GM12878 (cell line): ENCODE results near the gene MAP1A. TPM values are rescaled to one million over a fixed set of nuclear protein-coding genes. Genes with fewer than 3 reads are reported as not detected.

ENCODE experiments used
- ASH2L ChIP-seq: fragments of 300-600, 200-600 bp; sonication (generic); IDR thresholded peaks from 2 replicates; pipeline ENCODE4 v1.6.1; 2017; ENCODE audit warnings: low read depth, mild to moderate bottlenecking, borderline replicate concordance
- BMI1 ChIP-seq: fragments of 450-650 bp; IDR thresholded peaks from 2 replicates; pipeline ENCODE4 v1.6.1; 2016; ENCODE audit warnings: mild to moderate bottlenecking, moderate library complexity, borderline replicate concordance
- BRCA1 ChIP-seq: IDR thresholded peaks from 2 replicates; pipeline ENCODE4 v1.6.1; 2011; ENCODE audit warnings: low read depth, low read length, improper control_type of control experiment
- CHD1 ChIP-seq: IDR thresholded peaks from 2 replicates; pipeline ENCODE4 v1.6.1; 2012; ENCODE audit warnings: low read depth, low read length, improper control_type of control experiment
- CHD2 ChIP-seq: IDR thresholded peaks from 2 replicates; pipeline ENCODE4 v1.6.1; 2011; ENCODE audit warnings: low read depth, low read length, improper control_type of control experiment, borderline replicate concordance
- CHD4 ChIP-seq: fragments of 200-600 bp; sonication (generic); IDR thresholded peaks from 2 replicates; pipeline ENCODE4 v1.6.1; 2016; ENCODE audit warnings: mild to moderate bottlenecking
- MXI1 ChIP-seq: fragments of 150-350 bp; IDR thresholded peaks from 2 replicates; pipeline ENCODE4 v1.6.1; 2011; ENCODE audit warnings: low read depth, mild to moderate bottlenecking, inconsistent platforms, low read length, improper control_type of control experiment
- NFIC ChIP-seq: IDR thresholded peaks from 2 replicates; pipeline ENCODE4 v1.6.1; 2012; ENCODE audit warnings: low read depth, mild to moderate bottlenecking, inconsistent platforms, low read length, moderate library complexity
- POLR2A ChIP-seq: IDR thresholded peaks from 2 replicates; pipeline ENCODE4 v1.6.1; 2011; ENCODE audit warnings: low read depth, mild to moderate bottlenecking, low read length
- RAD21 ChIP-seq: IDR thresholded peaks from 2 replicates; pipeline ENCODE4 v1.6.1; 2011; ENCODE audit warnings: mild to moderate bottlenecking, low read depth, low read length, moderate library complexity; ENCODE audit not compliant: insufficient read depth
- RAD51 ChIP-seq: fragments of 450-650 bp; IDR thresholded peaks from 2 replicates; pipeline ENCODE4 v1.6.1; 2016; ENCODE audit warnings: moderate library complexity, mild to moderate bottlenecking, inconsistent platforms
- SIX5 ChIP-seq: IDR thresholded peaks from 2 replicates; pipeline ENCODE4 v1.6.1; 2011; ENCODE audit warnings: mild to moderate bottlenecking, low read depth, low read length, moderate library complexity; ENCODE audit not compliant: severe bottlenecking
- SP1 ChIP-seq: IDR thresholded peaks from one replicate; pipeline ENCODE4 v1.6.1; 2011; ENCODE audit warnings: low read depth, low read length
- TARDBP ChIP-seq: IDR thresholded peaks from 2 replicates; pipeline ENCODE4 v1.6.1; 2016; ENCODE audit warnings: borderline replicate concordance
- ZNF274 ChIP-seq: IDR thresholded peaks from one replicate; pipeline ENCODE4 v1.8.0; 2011; ENCODE audit not compliant: insufficient read length, insufficient read depth
- polyA plus RNA-seq, 11 experiments: library from polyadenylated mRNA; depleted of rRNA in 4 of 11; unstranded in 6 of 11; stranded (reverse) in 5 of 11; fragments of >200 nt; fragmentation: Nextera tagmentation in 4 of 11; fragmentation: Illumina TruSeq in 1 of 11; extraction: Ambion mirVana in 4 of 11; extraction: Trizol in 1 of 11; gene quantifications; 1 replicate in 1 of 11; 2 replicates in 10 of 11; pipeline versions ENCODE4 v1.2.1 to v1.2.3, GENCODE V29; 2011 to 2016; ENCODE audit warnings: inconsistent platforms in 2 of 11, missing spikeins in 2 of 11, low read depth in 1 of 11
- total RNA-seq, 4 experiments: library from RNA; depleted of rRNA in 3 of 4; stranded (reverse); fragments of >200 nt in 3 of 4; fragmentation: Illumina TruSeq in 1 of 4; extraction: Trizol in 1 of 4; gene quantifications; 2 replicates each; pipeline versions ENCODE4 v1.2.1 to v1.2.3, GENCODE V29; 2013 to 2021
- TF ChIP-seq, protein P1 (sequence below): fragments of 450-650 bp; conservative IDR thresholded peaks from 2 replicates; pipeline ENCODE4 v1.6.1; 2017; ENCODE audit warnings: mild to moderate bottlenecking, moderate library complexity
- TF ChIP-seq, protein P2 (sequence below): IDR thresholded peaks from 2 replicates; pipeline ENCODE4 v1.6.1; 2012; ENCODE audit warnings: low read depth, low read length, improper control_type of control experiment
- TF ChIP-seq, protein P3 (sequence below): IDR thresholded peaks from 2 replicates; pipeline ENCODE4 v1.6.1; 2012; ENCODE audit warnings: low read length, inconsistent platforms
- TF ChIP-seq, protein P4 (sequence below): fragments of 450-650 bp; IDR thresholded peaks from 2 replicates; pipeline ENCODE4 v1.6.1; 2018; ENCODE audit warnings: borderline replicate concordance, mild to moderate bottlenecking; ENCODE audit not compliant: partially characterized antibody
- TF ChIP-seq, protein P5 (sequence below): fragments of 450-650 bp; IDR thresholded peaks from 2 replicates; pipeline ENCODE4 v1.6.1; 2017; ENCODE audit warnings: borderline replicate concordance
- TF ChIP-seq, protein P6 (sequence below): IDR thresholded peaks from 2 replicates; pipeline ENCODE4 v1.6.1; 2012; ENCODE audit warnings: low read depth, low read length, improper control_type of control experiment

The MAP1A gene
- total and polyA plus RNA-seq, 10 of the 15 experiments (the other 5 are each of a cell fraction or from before 2014, with no cell fraction given), result under 0.01 to 0.10 (median 0.05) TPM

DNA sequence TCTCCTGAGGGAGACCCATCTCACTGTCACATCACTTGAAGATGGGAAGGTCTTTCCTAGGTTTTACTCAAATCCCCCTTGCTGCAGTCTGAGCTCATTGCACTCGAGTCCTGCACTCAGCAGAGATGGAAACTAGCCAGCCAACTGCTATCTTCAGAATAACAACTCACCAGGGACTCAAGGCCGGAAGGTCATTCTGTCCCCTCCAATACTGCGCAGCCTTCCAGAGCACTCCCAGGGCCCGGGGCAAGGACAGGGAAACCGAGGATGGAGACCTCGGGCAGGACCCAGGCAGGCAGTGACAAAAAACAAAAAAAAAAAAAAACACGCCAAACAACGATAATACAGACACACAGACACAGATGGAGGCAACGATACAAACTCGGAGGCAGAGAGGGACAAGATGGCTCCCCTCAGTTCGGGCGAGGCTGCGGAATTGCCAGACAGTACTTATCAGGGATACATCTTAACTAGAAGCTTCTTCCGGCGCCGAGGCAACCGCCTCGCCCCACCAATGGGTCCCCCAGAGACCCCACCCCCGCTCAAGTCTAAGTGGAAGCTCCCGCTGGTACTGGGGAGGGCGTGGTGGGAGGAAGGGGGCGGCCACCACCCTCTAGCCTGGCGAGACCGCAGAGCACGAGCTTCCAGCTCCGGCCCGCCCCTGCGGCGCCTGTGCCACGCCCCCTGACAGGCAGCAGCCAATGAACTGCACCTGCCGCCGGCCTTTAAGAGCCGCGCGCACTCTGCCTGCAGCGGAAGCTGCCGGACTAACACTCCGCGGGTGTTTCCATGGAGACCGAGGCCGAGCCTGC lies 7.0 kb upstream of the MAP1A start (continued):
- TF ChIP-seq, protein P1, sequence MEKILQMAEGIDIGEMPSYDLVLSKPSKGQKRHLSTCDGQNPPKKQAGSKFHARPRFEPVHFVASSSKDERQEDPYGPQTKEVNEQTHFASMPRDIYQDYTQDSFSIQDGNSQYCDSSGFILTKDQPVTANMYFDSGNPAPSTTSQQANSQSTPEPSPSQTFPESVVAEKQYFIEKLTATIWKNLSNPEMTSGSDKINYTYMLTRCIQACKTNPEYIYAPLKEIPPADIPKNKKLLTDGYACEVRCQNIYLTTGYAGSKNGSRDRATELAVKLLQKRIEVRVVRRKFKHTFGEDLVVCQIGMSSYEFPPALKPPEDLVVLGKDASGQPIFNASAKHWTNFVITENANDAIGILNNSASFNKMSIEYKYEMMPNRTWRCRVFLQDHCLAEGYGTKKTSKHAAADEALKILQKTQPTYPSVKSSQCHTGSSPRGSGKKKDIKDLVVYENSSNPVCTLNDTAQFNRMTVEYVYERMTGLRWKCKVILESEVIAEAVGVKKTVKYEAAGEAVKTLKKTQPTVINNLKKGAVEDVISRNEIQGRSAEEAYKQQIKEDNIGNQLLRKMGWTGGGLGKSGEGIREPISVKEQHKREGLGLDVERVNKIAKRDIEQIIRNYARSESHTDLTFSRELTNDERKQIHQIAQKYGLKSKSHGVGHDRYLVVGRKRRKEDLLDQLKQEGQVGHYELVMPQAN, result peak; percentile 68; the same call in 1 of the 2 replicates
- TF ChIP-seq RAD51 (no peak), ZNF274 (no peak), BRCA1 (no peak), CHD2 (peak; percentile 77; the same call in 1 of the 2 replicates), TARDBP (no peak), SP1 (peak; percentile 60), MXI1 (peak; percentile 96; the same call in 1 of the 2 replicates), CHD4 (no peak), ASH2L (no peak), BMI1 (peak; percentile 99), SIX5 (no peak), POLR2A (peak; percentile 80), RAD21 (no peak), CHD1 (0 out of 2 replicates have a peak, but pooled peaks have one; percentile 33), NFIC (no peak)
- TF ChIP-seq, protein P2, sequence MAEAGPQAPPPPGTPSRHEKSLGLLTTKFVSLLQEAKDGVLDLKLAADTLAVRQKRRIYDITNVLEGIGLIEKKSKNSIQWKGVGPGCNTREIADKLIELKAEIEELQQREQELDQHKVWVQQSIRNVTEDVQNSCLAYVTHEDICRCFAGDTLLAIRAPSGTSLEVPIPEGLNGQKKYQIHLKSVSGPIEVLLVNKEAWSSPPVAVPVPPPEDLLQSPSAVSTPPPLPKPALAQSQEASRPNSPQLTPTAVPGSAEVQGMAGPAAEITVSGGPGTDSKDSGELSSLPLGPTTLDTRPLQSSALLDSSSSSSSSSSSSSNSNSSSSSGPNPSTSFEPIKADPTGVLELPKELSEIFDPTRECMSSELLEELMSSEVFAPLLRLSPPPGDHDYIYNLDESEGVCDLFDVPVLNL, result peak; percentile 79
- TF ChIP-seq, protein P3, sequence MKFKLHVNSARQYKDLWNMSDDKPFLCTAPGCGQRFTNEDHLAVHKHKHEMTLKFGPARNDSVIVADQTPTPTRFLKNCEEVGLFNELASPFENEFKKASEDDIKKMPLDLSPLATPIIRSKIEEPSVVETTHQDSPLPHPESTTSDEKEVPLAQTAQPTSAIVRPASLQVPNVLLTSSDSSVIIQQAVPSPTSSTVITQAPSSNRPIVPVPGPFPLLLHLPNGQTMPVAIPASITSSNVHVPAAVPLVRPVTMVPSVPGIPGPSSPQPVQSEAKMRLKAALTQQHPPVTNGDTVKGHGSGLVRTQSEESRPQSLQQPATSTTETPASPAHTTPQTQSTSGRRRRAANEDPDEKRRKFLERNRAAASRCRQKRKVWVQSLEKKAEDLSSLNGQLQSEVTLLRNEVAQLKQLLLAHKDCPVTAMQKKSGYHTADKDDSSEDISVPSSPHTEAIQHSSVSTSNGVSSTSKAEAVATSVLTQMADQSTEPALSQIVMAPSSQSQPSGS, result no peak
- TF ChIP-seq, protein P4, sequence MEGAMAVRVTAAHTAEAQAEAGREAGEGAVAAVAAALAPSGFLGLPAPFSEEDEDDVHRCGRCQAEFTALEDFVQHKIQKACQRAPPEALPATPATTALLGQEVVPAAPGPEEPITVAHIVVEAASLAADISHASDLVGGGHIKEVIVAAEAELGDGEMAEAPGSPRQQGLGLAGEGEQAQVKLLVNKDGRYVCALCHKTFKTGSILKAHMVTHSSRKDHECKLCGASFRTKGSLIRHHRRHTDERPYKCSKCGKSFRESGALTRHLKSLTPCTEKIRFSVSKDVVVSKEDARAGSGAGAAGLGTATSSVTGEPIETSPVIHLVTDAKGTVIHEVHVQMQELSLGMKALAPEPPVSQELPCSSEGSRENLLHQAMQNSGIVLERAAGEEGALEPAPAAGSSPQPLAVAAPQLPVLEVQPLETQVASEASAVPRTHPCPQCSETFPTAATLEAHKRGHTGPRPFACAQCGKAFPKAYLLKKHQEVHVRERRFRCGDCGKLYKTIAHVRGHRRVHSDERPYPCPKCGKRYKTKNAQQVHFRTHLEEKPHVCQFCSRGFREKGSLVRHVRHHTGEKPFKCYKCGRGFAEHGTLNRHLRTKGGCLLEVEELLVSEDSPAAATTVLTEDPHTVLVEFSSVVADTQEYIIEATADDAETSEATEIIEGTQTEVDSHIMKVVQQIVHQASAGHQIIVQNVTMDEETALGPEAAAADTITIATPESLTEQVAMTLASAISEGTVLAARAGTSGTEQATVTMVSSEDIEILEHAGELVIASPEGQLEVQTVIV, result peak; percentile 46
- TF ChIP-seq, protein P5, sequence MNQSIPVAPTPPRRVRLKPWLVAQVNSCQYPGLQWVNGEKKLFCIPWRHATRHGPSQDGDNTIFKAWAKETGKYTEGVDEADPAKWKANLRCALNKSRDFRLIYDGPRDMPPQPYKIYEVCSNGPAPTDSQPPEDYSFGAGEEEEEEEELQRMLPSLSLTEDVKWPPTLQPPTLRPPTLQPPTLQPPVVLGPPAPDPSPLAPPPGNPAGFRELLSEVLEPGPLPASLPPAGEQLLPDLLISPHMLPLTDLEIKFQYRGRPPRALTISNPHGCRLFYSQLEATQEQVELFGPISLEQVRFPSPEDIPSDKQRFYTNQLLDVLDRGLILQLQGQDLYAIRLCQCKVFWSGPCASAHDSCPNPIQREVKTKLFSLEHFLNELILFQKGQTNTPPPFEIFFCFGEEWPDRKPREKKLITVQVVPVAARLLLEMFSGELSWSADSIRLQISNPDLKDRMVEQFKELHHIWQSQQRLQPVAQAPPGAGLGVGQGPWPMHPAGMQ, result no peak
- TF ChIP-seq, protein P6, sequence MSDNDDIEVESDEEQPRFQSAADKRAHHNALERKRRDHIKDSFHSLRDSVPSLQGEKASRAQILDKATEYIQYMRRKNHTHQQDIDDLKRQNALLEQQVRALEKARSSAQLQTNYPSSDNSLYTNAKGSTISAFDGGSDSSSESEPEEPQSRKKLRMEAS, result peak; percentile 71
